NCI-H1105 (cell line): ENCODE results near the gene TTLL4.

Experiments used
- DNase-seq: peaks from one replicate; lab custom pipeline; 2025; lab: John Stamatoyannopoulos, UW

The TTLL4 gene

GRCh38 chr2:218710687-218711549 lies at the start of gene TTLL4:
Gene TTLL4, plus strand, starts transcription at chr2:218710835. Its CDS starts 26,842 bp downstream, at chr2:218737677.
- peak; percentile 93 for DNase-seq

GRCh38 chr2:218662377-218662776 lies 48.3 kb upstream of the TTLL4 start:
- no peak for DNase-seq

GRCh38 chr2:218662827-218663226 lies 47.8 kb upstream of the TTLL4 start:
- no peak for DNase-seq

- no peak for DNase-seq
Measured at GRCh38 chr2:218663901-218664300, 46.7 kb upstream of the TTLL4 start.

- no peak for DNase-seq
Measured at GRCh38 chr2:218664653-218665052, 46.0 kb upstream of the TTLL4 start.

- no peak for DNase-seq
Measured at GRCh38 chr2:218671097-218671653, 39.5 kb upstream of the TTLL4 start.

DNA sequence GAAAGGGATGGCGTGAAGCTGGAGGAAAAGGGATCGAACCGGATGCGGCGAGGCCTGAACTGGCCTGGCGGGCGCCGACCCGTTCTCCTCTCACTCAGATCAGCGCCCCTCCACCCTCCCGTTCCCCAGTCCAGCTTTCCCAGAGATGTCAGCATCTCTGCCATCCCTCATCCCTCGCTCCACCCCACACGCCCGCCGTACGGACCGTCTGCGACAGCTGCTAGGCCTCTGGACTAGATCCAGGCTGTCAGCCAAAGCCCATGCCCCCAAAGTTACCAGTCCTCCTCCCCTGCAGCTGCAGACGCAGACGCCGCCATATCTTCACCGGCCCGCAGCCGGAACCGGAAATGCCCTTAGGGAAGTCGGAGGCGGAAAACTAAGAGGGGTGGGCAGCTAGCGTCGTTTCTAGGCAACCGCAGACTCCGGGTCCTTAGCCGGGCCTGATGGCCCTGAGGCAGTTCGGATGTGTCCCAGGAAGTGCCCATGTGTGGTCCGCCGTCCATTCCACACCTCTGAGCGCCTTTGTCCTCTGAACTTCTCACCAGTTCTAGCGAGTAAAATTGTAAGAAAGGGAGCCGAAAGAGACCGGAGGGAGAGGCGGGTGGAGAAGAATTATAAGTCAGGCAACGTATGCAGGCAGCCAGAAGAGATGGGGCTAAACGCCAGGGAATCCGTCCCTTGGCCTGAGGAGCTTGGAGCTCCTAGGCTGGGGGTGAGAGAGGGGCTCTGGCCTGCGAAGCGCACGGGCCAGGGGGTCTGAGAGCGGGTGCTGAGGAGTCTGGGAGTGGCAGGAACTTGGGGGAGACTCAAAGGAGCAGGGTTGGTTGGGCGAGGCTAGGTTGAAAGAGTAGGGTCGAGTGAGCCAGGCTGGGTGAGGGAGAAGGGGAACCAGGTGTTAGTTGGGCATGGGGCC lies 38.7 kb upstream of the TTLL4 start, which contains the start of the genes RNF25 and STK36:
Gene RNF25 (minus strand): TSS at position 349 of the 913 bp plus-strand sequence. CDS start 32 bp downstream, at position 317.
Gene STK36 (plus strand): TSS at position 433 of the 913 bp plus-strand sequence. CDS start 744 bp downstream, outside the sequence.
- peak; percentile 77 for DNase-seq

GRCh38 chr2:218679119-218679518 lies 31.5 kb upstream of the TTLL4 start:
- DNase-seq, result no peak

GRCh38 chr2:218680061-218680460 lies 30.6 kb upstream of the TTLL4 start:
- no peak for DNase-seq

DNA sequence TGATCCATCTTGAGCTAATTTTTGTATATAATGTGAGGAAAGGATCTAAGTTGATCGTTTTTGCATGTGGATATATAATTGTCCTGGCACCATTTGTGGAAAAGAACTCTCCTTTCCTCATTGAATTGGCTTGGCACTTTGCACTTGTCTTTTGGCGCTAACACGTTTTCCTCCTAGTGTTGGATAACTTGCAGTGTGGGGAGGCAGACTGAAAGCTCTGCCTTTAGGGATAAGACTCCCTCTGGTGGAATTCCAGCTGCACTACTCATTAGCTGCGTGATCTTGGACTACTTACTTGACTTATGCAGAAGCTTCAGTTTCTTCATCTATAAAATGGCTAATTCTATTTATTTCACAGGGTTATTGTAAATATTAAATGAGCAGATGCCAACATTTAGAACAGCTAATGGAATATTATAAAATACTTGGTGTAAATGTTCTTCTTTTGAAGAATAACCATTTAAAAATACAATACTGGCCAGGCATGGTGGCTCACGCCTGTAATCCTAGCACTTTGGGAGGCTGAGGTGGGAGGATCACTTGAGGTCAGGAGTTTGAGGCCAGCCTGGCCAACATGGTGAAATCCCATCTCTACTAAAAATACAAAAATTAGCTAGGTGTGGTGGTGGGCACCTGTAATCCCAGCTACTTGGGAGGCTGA lies 23.1 kb upstream of the TTLL4 start:
- peak; percentile 24 for DNase-seq

GRCh38 chr2:218691234-218691633 lies 19.4 kb upstream of the TTLL4 start:
- no peak for DNase-seq

GRCh38 chr2:218694405-218695145 lies 16.1 kb upstream of the TTLL4 start:
- DNase-seq, result no peak

DNA sequence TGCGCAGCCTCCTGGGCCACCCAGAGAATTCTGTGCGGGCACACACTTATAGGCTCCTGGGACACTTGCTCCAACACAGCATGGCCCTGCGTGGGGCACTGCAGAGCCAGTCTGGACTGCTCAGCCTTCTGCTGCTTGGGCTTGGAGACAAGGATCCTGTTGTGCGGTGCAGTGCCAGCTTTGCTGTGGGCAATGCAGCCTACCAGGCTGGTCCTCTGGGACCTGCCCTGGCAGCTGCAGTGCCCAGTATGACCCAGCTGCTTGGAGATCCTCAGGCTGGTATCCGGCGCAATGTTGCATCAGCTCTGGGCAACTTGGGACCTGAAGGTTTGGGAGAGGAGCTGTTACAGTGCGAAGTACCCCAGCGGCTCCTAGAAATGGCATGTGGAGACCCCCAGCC lies 11.8 kb upstream of the TTLL4 start:
- DNase-seq, result no peak

- no peak for DNase-seq
Measured at GRCh38 chr2:218701806-218702205, 8.8 kb upstream of the TTLL4 start.

DNA sequence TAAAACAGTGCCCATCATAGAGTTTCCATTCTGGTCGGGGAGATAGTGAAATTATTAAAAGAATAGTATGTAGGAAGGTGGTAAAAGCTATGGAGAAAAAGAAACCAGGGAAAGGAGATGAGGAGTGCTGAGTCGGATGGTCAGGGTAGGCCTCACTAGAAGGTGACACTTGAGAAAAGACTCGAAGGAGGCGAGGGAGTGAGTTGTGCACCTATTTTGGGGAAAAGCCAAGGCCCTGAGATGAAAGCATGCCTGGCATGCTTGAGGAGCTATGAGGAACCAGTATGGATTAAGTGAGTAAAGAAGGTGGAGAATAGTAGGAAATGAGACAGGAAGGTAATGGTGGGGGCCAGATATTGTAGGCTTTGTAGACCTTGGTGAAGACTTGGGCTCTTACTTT lies 7.3 kb upstream of the TTLL4 start:
- no peak for DNase-seq

- DNase-seq, result no peak
Measured at GRCh38 chr2:218708086-218708485, 2.5 kb upstream of the TTLL4 start.

- no peak for DNase-seq
Measured at GRCh38 chr2:218709908-218710307, 727 bp upstream of the TTLL4 start.

GRCh38 chr2:218710334-218710686 lies 325 bp upstream of the TTLL4 start:
- no peak for DNase-seq

GRCh38 chr2:218711550-218711929 lies 905 bp downstream of the TTLL4 start:
- DNase-seq, result no peak

GRCh38 chr2:218713922-218714321 lies 3.3 kb downstream of the TTLL4 start:
- no peak for DNase-seq

- DNase-seq, result no peak
Measured at GRCh38 chr2:218716070-218716469, 5.4 kb downstream of the TTLL4 start.
